Measurements from ENCODE around the gene DCDC2B. TPM values are rescaled to one million over a fixed set of nuclear protein-coding genes. Genes with fewer than 3 reads are reported as not detected.

The DCDC2B gene
- total RNA-seq, 1 experiment from 2014 or later = not detected

GRCh38 chr1:32179193-32179442, 29.8 kb upstream of the DCDC2B start:
- TF ChIP-seq CTCF (conservative IDR thresholded peaks at IDR 0.05) = no peak
- Mint-ChIP-seq H3K36me3 (ENCODE audit: insufficient read depth in 1 of 3, low read depth in 3 of 3) (peaks cover 27 to 54% (median 38%) of the 10 kb centered on the region in 3 experiments), H3K27me3 (ENCODE audit: low read depth) (no peaks in the 10 kb centered on the region), H3K9me3 (no peaks in the 10 kb centered on the region), H3K4me1 (peaks cover 28 to 33% of the 10 kb centered on the region in 2 experiments), H3K4me3 (peak overlapping the region; percentile 86 to 92), H3K27ac (peak overlapping the region; percentile 72 to 90 (median 89); a peak in 6 of 7 replicates)
- Histone ChIP-seq H2AFZ (ENCODE audit: low read length) (no peak overlapping the region), H3K4me1 (ENCODE audit: insufficient read depth, low read length) (peaks cover 6% of the 10 kb centered on the region), H2BK120ac (ENCODE audit: low read depth, low read length, poor library complexity, severe bottlenecking) (no peak overlapping the region), H3K14ac (ENCODE audit: insufficient read depth, low read length) (no peak overlapping the region), H3K18ac (ENCODE audit: insufficient read length, low read depth, low read length) (no peak overlapping the region), H3K4me2 (ENCODE audit: insufficient read depth, insufficient read length, low read length) (peak overlapping the region; percentile 11), H2AK5ac (ENCODE audit: insufficient read length, low read length) (no peak overlapping the region), H3K27me3 (ENCODE audit: insufficient read depth, low read length) (no peaks in the 10 kb centered on the region), H3K27ac (ENCODE audit: insufficient read length, low read depth, low read length) (no peak overlapping the region), H3K23ac (ENCODE audit: insufficient read length, low read depth, low read length) (no peak overlapping the region), H2BK15ac (ENCODE audit: low read depth, low read length) (no peak overlapping the region), H4K20me1 (ENCODE audit: control insufficient read depth, insufficient read depth, insufficient read length) (no peaks in the 10 kb centered on the region), H2BK12ac (ENCODE audit: insufficient read length, low read depth, low read length) (no peak overlapping the region), H3K56ac (ENCODE audit: insufficient read length, low read depth, low read length) (no peak overlapping the region), H3T11ph (ENCODE audit: low read length) (no peak overlapping the region), H3K23me2 (ENCODE audit: insufficient read length, low read depth, low read length, poor library complexity, severe bottlenecking) (peaks cover 7% of the 10 kb centered on the region), H3K9ac (ENCODE audit: extremely low read depth, insufficient read length, low read length) (no peak overlapping the region), H3K4ac (ENCODE audit: low read depth, low read length) (no peak overlapping the region), H2BK20ac (ENCODE audit: low read depth, low read length, poor library complexity, severe bottlenecking) (no peak overlapping the region), H3K79me2 (ENCODE audit: insufficient read depth, low read length) (peaks cover 4% of the 10 kb centered on the region; the same call in 1 of the 2 replicates), H2BK5ac (ENCODE audit: insufficient read length, low read length) (no peak overlapping the region), H4K91ac (ENCODE audit: insufficient read length, low read depth, low read length) (no peak overlapping the region), H3K79me1 (ENCODE audit: insufficient read depth, low read depth, low read length, poor library complexity, severe bottlenecking) (peaks cover 6% of the 10 kb centered on the region), H3K9me3 (ENCODE audit: control insufficient read depth, low read depth, low read length) (no peaks in the 10 kb centered on the region), H4K8ac (replicated peaks; ENCODE audit: insufficient read length, low read depth, low read length) (no peak overlapping the region), H4K5ac (ENCODE audit: insufficient read length, low read depth, low read length) (no peak overlapping the region)
- whole genome bisulfite sequencing (ENCODE audit: extremely low coverage, insufficient read length, low lambda C conversion rate) = no CpG with 5 or more reads among the region's 7 CpGs
- no peak for DNase-seq
